Motor neuron (in vitro differentiated cells): ENCODE measurements around the gene TCAP. TPM values are rescaled to one million over a fixed set of nuclear protein-coding genes. Genes with fewer than 3 reads are reported as not detected.
A peak's percentile ranks its signal among the peaks of the same experiment; 100 is the strongest.

Experiments
- ATAC-seq, 8 experiments: fragments of 200-7000 bp; cut with Tn5 transposase; replicated peaks in 6 of 8; 2 replicates each; pipeline ENCODE4 v1.8.0; 2021; ENCODE audit warnings: mild to moderate bottlenecking in 8 of 8, moderate library complexity in 8 of 8
- H3K27ac ChIP-seq, 2 donors: fragments of 250-450 bp; sonication (Bioruptor Pico); 2 replicates each; pipeline ENCODE4 v1.9.0; 2021; ENCODE audit warnings: antibody characterized with exemption in 2 of 2, mild to moderate bottlenecking in 2 of 2, moderate library complexity in 1 of 2
- H3K4me1 ChIP-seq, 2 donors: fragments of 250-450 bp; sonication (Bioruptor Pico); replicated peaks in 1 of 2; 2 replicates each; pipeline ENCODE4 v1.6.1; 2021; ENCODE audit warnings: antibody characterized with exemption in 2 of 2, mild to moderate bottlenecking in 2 of 2, moderate library complexity in 1 of 2
- H3K4me3 ChIP-seq, 5 donors: fragments of 250-450 bp; sonication (Bioruptor Pico); 2 replicates each; pipeline ENCODE4 v1.9.0; 2021; ENCODE audit warnings: antibody characterized with exemption in 5 of 5, mild to moderate bottlenecking in 5 of 5, moderate library complexity in 4 of 5
- WGBS, 10 experiments: fragments of 450-650 bp; shearing (Covaris generic); methylation state at CpG; one replicate each; pipeline ENCODE4 v1.0.0; 2022; 5-methylcytosine and 5-hydroxymethylcytosine counted together
- in situ Hi-C, 9 experiments: fragments of 400-800 bp; cut with MboI; loops; one replicate each; pipeline ENCODE4 v1.15.0; 2021; ENCODE audit warnings: low sequenced_read_pairs in 9 of 9, low pct_unique_long_range_greater_than_20kb in 2 of 9; ENCODE audit not compliant: unreplicated experiment in 9 of 9
- total RNA-seq, 8 experiments: library from RNA; unstranded; fragments of 300-600 nt; gene quantifications; 2 replicates each; pipeline versions ENCODE4 v1.2.3 to v1.2.4, GENCODE V29; 2022

The TCAP gene
- total RNA-seq, 8 experiments from 2014 or later: 0.27 to 2.8 (median 1.2) TPM

DNA sequence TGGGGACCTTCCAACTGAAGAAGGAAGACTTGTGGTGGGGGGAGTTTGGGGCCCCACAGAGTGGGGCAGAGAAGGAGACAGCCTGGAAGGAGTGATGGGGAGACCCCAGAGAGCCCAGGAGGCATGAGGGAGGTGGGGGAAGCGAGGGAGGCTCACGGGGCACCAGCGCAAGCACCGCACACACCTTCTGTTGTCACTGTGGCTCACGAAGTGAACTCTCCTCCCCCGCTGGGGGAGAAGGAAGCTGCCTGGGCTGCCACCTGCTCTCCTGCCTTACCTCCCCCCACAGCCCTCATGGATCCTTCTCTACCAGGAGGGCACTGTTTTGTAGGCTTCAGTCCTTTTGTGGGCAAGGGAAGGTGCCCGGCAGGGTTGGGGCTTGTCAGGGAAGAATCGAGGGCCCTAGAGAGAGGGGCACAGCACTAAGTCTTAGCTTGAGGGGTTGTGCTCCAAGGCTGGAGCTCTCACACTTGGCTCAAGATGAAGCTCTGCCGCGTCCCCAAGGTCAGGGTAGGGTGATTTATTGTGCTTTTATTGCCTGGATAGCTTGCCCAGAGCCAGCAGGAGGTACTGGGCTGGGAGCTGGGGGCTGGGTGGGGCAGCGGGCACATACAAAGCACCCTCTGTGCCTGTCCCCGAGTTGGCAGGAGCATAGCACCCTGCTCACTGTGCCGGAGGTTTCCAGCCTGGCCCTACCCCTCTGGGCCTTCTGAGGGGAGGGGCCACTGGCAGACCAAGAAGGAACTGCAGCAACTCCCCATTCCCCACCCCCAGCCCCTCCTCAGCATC lies 32.8 kb upstream of the TCAP start:
- no peak overlapping the region for H3K27ac ChIP-seq
- peaks cover 16 to 31% of the 10 kb centered on the region in 2 donors for H3K4me1 ChIP-seq
- in situ Hi-C loops: no loop called here
- H3K4me3 ChIP-seq: no peak overlapping the region
- no peak for ATAC-seq
- 32 to 100% methylated on average over 1 to 3 of the region's 13 CpGs; no CpG with 5 or more reads in 8 of the 10 experiments for WGBS, 10 experiments

DNA sequence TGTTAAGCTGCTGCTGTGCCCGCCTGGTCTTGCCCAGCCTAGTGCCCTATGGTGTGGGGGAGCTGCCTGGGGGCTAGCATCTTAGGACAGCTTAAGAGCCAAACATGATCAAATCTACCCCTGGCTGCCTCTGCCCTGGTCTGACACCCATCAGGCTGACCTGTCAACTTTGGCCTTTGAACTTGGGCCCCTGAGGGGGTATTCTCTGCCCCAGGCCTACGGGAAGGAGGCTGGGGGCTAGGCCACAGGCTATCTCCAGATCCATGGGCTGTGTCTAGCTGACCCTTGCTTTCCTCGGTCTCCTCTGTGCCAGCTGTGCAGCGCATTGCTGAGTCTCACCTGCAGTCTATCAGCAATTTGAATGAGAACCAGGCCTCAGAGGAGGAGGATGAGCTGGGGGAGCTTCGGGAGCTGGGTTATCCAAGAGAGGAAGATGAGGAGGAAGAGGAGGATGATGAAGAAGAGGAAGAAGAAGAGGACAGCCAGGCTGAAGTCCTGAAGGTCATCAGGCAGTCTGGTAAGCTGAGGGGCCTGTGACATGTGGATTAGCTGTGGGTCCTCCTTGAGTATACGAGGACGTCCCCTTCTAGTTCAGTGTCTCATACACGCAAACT lies 31.5 kb upstream of the TCAP start:
- in situ Hi-C loops: no loop called here
- WGBS, 10 experiments: 61 to 100% (median 83%) methylated on average over 1 to 5 of the region's 8 CpGs; no CpG with 5 or more reads in 5 of the 10 experiments
- Histone ChIP-seq H3K4me3 (no peak overlapping the region), H3K4me1 (peaks cover 24 to 33% of the 10 kb centered on the region in 2 donors), H3K27ac (no peak overlapping the region)
- ATAC-seq: no peak

DNA sequence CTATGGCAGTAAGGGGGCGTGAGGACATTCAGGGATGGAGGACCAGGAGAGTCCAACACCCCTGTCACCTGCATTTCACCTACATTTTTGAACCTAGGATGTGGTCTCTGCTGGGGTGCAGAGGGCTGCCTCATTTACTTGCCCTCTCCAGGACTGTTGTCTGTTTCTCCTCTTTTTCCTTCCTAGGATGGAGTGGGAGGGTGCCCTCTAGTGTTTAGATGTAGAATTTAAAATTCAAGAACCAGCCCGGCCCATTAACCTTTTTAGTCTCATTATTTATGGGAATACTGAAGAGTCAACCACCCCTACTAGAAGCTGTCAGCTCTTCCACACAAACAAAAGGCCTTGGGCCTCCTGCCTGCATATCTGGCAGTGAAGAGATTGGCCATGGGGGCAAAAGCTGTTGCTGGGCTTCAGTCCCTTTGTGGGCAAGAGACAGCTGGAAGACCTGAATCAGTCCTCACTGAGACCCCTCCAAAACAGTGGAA lies 30.7 kb upstream of the TCAP start:
- 0 to 100% (median 80%) methylated on average over 1 of the region's 2 CpGs; no CpG with 5 or more reads in 7 of the 10 experiments for WGBS, 10 experiments
- peak in 2 of 8 experiments; percentile 4 to 21 for ATAC-seq
- Histone ChIP-seq H3K4me1 (peaks cover 26 to 33% of the 10 kb centered on the region in 2 donors), H3K4me3 (no peak overlapping the region), H3K27ac (no peak overlapping the region)
- in situ Hi-C loops: no loop called here

DNA sequence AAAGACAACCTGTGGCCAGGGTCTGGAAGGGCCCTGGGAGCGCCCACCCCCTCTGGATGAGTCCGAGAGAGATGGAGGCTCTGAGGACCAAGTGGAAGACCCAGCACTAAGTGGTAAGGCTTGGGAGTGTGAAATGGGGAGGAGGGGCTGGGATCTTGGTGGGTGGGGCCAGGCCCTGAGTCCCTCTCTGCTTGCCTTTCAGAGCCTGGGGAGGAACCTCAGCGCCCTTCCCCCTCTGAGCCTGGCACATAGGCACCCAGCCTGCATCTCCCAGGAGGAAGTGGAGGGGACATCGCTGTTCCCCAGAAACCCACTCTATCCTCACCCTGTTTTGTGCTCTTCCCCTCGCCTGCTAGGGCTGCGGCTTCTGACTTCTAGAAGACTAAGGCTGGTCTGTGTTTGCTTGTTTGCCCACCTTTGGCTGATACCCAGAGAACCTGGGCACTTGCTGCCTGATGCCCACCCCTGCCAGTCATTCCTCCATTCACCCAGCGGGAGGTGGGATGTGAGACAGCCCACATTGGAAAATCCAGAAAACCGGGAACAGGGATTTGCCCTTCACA lies 29.5 kb upstream of the TCAP start:
- Histone ChIP-seq H3K27ac (no peak overlapping the region), H3K4me3 (no peak overlapping the region), H3K4me1 (peaks cover 30 to 33% of the 10 kb centered on the region in 2 donors)
- in situ Hi-C loops: no loop called here
- 50 to 100% (median 92%) methylated on average over 1 to 5 of the region's 8 CpGs; no CpG with 5 or more reads in 4 of the 10 experiments for WGBS, 10 experiments
- no peak for ATAC-seq

DNA sequence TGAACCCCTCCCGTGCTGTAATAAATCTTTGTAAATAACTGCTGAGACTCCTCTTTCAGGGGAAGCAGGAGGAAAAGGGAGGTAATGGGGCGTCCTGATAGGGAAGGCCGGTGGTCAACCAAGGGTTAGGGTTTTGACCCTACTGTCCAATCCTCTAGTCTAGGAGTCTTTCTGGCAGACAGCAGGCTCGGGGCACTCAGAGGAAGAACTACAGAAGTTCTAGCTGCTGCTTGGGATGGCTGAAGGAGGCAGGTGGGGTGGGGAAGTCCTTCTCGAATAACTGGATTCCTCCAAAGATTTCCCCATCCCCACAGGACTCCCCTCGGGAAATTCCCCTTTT lies 28.6 kb upstream of the TCAP start:
- peaks cover 30 to 33% of the 10 kb centered on the region in 2 donors for H3K4me1 ChIP-seq

DNA sequence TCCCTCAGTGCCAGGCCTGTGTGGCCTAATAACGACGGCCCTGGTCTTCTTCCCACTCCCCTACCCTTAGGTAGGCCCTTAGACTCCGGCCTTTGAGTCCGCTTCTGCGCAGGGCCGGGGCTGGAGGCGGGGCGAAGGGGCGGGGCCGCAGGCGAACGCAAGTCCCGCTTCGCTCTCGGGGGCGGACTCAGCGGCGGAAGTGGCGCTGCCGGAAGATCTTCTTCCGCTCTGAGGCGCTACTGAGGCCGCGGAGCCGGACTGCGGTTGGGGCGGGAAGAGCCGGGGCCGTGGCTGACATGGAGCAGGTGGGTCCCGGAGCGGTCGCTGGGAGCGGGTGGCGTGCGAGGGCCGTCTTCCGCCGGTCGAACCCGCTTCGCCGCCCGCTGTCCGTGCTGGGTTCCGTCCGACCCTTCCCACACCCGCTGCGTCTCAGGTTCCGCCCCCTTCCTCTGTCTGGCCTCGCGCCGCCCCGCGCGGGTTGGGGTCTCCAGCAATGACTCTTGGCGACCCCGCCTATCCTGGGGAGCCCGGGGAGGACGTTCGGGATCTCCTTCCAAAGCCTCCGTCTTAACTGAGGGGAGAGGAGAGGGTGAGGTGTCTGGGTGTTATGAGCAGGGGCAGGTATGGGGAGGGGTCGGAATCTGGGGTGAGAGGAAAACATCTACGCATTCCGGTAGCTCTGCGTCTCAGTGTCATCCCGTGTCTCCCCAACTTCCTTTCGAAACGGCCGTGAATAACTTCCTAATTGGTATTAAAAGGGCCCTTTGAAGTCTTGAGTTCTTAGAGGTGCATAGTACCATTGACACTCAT lies 28.0 kb upstream of the TCAP start, which contains the start of gene STARD3:
Gene STARD3, plus strand, starts transcription at position 218 of the 810 bp plus-strand sequence. CDS start 16,388 bp downstream, outside the sequence.
- peak; percentile 85 to 95 (median 94) for ATAC-seq
- in situ Hi-C loops: no loop called here
- WGBS, 10 experiments: 0% methylated on average over 6 to 7 of the region's 69 CpGs; no CpG with 5 or more reads in 8 of the 10 experiments
- Histone ChIP-seq H3K4me1 (peaks cover 30 to 31% of the 10 kb centered on the region in 2 donors), H3K27ac (peak within 1 kb of the TSS; percentile 86 to 95), H3K4me3 (peak within 1 kb of the TSS; percentile 75 to 91 (median 76))

More for the DNA sequence above, 28.6 kb upstream of the TCAP start:
- peak in 3 of 8 experiments; percentile 3 to 6 (median 4) for ATAC-seq
- Histone ChIP-seq H3K27ac (peak overlapping the region; percentile 86 to 95), H3K4me3 (peak overlapping the region; percentile 75 to 91 (median 76))
- 0 to 40% (median 0%) methylated on average over 1 to 2 of the region's 6 CpGs; no CpG with 5 or more reads in 6 of the 10 experiments for WGBS, 10 experiments
- in situ Hi-C loops: no loop called here

DNA sequence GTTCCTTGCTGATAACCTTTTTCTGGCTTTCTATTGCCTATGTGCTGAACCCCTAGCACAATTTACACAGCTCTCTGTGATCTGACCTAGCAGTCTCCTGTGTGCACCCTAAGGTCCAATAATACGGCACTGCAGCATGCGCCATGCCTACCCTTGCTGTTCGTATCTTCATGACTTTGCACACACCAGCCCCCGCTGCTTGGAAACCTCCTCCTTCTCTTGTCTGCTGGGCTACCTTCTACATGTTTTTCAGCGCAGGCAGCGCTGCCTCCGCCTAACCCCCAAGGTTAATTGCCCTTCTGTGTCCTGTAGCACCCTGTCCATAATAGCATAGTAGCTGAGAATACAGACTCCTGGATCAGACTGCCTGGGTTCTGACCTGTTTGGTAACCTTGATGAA lies 26.8 kb upstream of the TCAP start:
- no peak for ATAC-seq
- in situ Hi-C loops: no loop called here
- Histone ChIP-seq H3K4me1 (peaks cover 23 to 24% of the 10 kb centered on the region in 2 donors), H3K4me3 (peak overlapping the region; percentile 75 to 91 (median 76)), H3K27ac (no peak overlapping the region)
- WGBS, 10 experiments: 73 to 100% (median 91%) methylated on average over 1 to 7 of the region's 7 CpGs; no CpG with 5 or more reads in 4 of the 10 experiments

DNA sequence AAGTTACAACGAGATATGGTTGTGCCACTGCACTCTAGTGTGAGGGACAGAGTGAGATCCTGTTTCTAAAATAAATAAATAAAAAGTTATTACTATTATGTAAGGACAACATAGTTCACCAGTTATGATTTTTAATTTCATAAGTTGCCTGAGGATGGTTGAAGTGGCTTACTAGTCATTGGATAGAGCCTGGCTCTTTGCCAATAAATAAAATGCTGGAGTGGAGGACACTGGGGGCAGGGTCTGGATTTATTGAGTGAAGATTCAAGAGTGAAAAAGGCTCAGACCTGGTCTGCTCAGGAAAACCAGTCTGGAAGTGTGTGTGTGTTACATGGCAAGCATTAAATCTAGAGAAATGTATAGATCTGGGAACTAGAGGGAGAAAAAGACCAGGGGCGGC lies 26.1 kb upstream of the TCAP start:
- ATAC-seq: no peak
- peaks cover 23 to 24% of the 10 kb centered on the region in 2 donors for H3K4me1 ChIP-seq
- no peak overlapping the region for H3K4me3 ChIP-seq
- no peak overlapping the region for H3K27ac ChIP-seq
- in situ Hi-C loops: no loop called here
- WGBS, 10 experiments: 60 to 100% (median 85%) methylated on average over 1 to 2 of the region's 2 CpGs; no CpG with 5 or more reads in 3 of the 10 experiments

DNA sequence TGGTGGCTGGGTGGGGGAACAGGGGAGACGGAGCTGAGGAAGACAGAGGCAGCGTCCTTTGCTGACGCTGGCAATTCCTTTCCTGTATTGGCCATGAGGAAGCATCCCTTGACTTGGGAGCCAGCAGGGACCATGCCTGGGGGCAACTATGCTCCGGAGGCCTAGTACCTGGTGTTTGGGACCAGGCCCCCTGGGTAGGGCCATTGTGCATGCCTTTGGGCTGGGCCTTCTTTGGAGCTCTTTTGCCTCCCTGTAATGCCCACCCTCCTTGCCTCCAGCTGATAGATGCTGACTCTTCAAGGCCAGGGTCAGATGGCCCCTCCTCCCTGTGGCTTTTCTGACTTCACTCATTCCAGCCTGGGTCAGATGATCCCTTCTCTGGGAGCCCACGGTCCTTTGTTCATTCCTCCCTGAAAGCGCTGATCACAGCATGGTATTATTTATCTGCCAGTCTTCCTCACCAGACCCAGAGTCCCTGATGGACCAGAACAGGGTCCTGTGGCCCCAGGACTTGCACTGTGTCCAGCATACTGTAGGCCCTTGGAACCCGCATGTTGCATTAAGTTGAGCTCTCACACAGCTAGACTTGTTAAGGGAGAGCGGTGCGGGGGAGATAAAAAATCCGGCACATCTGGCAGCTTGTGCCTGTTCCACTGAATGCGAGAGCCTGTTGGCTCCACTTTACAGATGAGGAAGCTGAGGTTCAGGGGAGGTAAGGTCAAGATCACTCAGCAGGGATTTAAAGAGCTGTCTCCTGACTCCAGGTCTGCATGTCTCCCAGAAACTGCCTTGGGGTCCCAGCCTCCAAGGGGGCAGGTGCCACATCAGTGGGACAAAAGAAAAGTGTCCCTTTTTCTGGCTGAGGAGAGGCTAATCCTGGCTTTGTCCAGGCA lies 25.3 kb upstream of the TCAP start:
- no peak overlapping the region for H3K27ac ChIP-seq
- no peak for ATAC-seq
- H3K4me3 ChIP-seq: no peak overlapping the region
- 73 to 100% (median 90%) methylated on average over 2 to 4 of the region's 11 CpGs; no CpG with 5 or more reads in 4 of the 10 experiments for WGBS, 10 experiments
- in situ Hi-C loops: no loop called here
- peaks cover 20 to 21% of the 10 kb centered on the region in 2 donors for H3K4me1 ChIP-seq

DNA sequence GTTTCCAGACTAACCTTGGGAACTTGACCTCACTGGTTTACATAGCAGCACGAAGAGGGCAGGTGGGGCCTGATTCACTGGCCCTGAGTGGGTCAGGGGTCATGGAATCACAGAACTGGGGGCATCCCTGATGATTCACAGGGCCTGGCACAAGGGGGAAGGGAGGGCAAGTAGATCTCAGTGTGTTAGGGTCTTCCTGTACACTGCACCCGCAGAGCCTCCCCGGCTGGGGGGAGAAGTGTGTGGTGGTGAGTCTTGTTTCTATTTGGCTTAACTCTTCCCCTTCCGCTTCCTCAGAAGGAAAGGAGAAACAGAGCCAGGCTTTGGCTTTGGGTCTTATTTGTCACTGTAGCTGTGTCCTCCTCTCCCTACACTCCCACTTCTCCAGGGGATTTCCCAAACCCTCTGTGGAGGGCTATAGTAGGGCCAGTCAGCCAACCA lies 24.5 kb upstream of the TCAP start:
- in situ Hi-C loops: no loop called here
- Histone ChIP-seq H3K27ac (no peak overlapping the region), H3K4me3 (no peak overlapping the region), H3K4me1 (peaks cover 21 to 22% of the 10 kb centered on the region in 2 donors)
- no peak for ATAC-seq
- 0 to 100% (median 70%) methylated on average over 1 to 2 of the region's 4 CpGs; no CpG with 5 or more reads in 7 of the 10 experiments for whole genome bisulfite sequencing, 10 experiments

DNA sequence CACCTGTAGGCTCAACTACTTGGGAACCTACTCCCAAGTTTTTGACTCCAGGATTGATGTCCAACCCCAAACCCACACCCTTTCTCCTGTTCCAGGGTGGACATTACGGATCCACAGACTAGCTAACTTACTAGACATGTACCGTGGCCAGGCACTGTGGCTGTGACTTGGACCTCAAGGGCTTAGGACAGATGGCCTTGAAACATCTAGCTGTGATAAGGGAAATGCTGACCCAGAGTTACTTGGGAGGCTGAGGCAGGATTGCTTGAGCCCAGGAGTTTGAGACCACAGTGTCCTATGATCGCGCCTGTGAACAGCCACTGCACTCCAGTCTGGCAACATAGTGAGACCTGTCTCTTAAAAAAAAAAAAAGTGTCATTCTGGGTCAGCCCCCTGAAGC lies 24.1 kb upstream of the TCAP start:
- no peak overlapping the region for H3K4me3 ChIP-seq
- WGBS, 10 experiments: 80 to 100% (median 90%) methylated on average over 1 to 2 of the region's 4 CpGs; no CpG with 5 or more reads in 6 of the 10 experiments
- H3K4me1 ChIP-seq: peaks cover 18 to 21% of the 10 kb centered on the region in 2 donors
- no peak for ATAC-seq
- in situ Hi-C loops: no loop called here
- no peak overlapping the region for H3K27ac ChIP-seq
